Myocyte (in vitro differentiated cells): ENCODE data around the gene EPB41L4B. TPM values are rescaled to one million over a fixed set of nuclear protein-coding genes. Genes with fewer than 3 reads are reported as not detected.
"Not testable (repeated sequence)": the region's sequence is repeated elsewhere in the genome, so short reads cannot be mapped to it uniquely, and the experiment has no call there.

Source experiments
- DNase-seq: peaks from one replicate; pipeline ENCODE4 v3.0.0-alpha.2; 2012; ENCODE audit warnings: low read depth
- polyA plus RNA-seq: library from polyadenylated mRNA; unstranded; fragments of >200 nt; gene quantifications from one replicate; pipeline ENCODE4 v1.2.1, GENCODE V29; 2012; ENCODE audit warnings: missing spikeins
- total RNA-seq: library from RNA; depleted of rRNA; stranded (reverse); fragments of >200 nt; gene quantifications from 2 replicates; pipeline ENCODE4 v1.2.3, GENCODE V29; 2014

Gene EPB41L4B
- total RNA-seq: 0.10 and 0.70 TPM in 2 replicates
- polyA plus RNA-seq: 0.26 TPM

DNA sequence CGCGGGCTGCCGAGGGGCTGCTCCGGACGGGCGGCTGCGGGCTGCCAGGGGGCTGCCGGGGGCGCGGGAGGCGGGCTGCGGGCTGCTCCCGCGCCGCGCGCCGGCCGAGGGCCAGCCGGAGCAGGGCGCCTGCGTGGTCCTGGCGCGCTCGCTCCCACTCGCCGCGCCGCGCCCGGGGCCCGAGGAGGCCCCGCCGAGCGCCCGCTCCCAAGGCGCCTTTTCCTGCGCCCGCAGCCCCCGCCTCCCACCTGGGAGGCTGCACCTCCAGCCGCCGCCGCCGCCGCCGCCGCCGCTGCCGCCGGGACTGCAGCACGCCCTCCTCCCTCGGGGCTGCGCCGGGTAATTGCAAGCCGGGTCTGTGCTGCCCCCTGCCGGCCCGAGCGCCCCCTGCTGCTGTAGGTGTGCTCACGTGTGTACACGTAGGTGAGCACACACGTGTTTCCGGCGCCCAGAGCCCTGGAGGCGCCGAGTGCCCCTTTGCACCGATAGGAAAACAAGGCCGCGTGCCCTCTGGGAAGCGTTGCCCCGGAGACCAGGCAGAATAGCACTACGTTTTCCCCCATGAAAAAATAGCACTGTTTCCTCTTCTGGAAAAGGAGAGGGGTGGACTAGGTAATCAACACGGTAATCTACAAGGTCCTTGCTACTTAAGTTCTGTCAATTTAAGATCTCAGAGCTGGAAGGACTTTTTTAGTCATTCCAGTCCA lies at the start of gene EPB41L4B:
EPB41L4B (minus strand) TSS at position 318 of the 707 bp plus-strand sequence. CDS start 613 bp downstream, outside the sequence.
- DNase-seq: peak; percentile 75

DNA sequence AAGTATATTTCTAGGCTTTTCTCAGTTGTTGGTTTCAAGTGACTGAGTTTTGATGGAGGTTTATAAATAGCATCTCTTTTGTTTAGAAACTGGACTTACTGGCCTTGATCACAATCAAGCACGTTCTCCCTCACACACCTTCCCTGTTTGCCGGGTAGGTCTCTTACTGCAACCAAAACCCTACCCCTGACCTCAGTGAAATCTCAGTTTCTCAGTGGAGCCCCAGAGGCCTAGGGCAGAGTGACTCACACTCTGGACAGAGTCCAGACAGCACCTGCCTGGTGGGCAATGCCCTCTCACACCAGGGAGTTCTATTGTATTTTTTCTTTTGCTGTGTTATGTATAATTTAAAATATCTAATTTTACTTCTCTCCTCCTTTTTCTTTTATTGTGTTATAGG lies 48.4 kb upstream of the EPB41L4B start:
- no peak for DNase-seq

DNA sequence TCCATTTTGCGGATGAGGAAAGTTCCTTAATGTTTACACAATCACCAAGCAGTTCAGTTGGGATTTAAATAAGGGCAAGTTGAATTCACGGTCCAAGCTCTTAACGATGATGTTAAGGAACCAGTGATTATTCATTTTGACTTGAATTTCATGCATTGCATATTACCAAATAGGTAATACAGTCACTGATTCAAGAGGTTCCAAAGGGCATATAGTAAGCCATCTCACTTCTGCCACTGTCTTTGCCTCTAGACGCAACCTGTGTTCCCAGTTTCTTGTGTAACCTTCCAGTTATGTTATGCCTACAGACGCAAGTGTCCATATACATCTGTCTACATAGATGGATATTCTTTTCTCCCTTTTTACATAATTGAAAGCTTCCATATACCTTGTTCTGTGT lies 39.9 kb upstream of the EPB41L4B start:
- no peak for DNase-seq

DNA sequence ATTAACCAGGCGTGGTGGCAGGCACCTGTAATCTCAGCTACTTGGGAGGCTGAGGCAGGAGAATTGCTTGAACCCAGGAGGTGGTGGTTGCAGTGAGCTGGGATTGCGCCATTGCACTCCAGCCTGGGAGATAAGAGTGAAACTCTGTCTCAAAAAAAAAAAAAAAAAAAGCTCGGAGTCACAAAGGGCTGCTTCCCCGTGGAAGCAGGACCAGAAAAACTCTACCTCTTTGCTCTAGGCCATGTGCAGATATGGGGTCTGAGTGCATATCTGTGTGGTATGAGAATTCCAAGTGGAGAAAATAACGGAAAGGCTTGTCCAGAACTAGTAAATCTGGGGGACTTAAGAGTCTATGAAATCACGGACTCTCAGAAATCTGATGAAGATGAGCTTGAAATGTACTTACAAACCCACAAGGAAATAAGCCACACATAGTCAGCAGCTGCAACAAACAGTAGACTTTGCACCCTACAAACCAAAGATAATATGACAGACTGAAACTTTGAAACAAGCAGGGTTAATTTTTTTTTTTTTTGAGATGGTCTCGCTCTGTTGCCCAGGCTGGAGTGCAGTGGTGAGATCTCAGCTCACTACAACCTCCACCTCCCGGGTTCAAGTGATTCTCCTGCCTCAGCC lies 38.2 kb upstream of the EPB41L4B start:
- not testable (repeated sequence) for DNase-seq

DNA sequence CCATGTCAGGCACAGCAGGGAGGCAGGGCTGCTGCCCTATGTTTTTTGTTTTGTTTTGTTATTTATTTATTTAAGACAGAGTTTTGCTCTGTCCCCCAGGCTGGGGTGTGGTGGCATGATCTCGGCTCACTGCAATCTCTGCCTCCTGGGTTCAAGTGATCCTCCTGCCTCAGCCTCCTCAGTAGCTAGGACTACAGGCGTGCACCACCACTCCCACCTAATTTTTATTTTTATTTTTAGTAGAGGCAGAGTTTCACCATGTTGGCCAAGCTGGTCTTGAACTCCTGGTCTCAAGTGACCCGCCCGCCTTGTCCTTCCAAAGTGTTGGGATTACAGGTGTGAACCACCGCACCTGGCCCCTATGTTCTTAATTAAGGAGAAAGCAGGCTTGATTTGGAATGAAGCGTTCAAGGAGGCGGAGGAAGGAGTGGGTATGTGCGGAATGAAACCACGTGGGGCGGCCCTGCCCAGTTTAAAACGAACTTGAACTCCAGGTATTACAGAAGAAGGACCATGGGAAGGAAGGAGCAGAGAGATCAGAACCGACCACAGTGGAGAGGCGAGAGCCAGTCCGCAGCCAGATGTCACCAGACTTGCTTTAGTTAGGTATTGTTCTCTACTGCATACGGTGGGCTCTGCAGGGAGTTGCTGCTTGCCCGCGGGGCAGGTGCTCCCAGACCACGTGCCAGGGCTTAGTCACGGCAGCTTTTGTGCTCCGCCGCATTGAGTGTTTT lies 34.9 kb upstream of the EPB41L4B start:
- DNase-seq: no peak

DNA sequence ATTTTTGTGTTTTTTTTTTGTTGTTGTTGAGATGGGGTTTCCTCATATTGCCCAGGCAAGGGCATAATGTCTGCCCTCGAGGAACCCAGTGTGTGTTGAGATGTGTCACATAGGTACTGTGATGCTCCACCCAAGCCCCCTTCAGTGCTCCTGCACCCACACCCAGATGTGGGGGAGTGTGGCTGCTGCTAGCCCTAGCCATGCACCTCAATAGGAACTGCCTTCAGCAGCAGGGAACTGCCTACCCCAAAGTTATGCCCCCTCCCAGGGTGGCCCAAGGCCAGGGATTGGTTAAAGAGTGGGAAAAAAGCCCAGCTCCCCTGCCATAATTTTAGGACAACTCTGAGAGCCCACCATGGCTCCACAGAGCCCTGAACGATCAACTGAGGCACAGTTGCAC lies 33.3 kb upstream of the EPB41L4B start:
- DNase-seq: no peak

DNA sequence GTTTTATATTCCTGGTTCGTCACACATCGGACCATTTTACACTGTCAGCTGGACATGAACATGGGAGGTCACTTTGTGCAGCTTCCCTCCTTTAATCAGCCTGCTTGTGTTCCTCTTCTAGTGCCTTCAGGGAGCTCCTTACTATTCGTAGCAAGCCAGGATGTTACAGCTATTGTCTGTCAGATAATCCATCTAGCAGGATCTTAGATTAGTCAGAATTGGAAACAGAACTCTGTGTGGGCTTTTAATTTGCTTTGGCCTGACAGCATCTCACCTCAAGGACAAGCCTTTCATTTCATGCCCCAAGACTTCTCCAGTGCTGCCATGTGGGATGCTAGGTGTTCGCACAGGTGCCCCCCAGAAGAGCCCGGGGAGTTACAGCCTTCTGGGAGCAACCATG lies 30.2 kb upstream of the EPB41L4B start:
- DNase-seq: no peak

DNA sequence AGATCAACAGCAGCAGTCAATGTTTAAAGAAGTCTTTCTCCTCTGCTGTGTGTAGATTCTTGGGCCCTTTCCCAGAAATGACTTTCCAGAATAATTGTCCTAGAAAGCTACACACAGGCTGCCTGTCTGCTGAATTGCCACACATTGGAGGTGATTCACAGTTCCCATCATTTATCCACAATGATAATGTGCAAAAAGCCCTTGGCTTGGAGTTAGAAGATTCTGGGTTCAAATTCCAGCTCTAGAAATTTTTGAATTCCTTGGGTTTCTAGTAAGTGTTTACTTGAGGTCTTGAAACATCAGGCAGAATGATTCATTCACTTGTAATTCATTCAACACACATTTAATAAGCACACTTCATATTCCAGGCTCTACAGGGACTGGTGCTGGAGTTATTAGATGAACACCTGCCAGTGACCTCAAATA lies 28.6 kb upstream of the EPB41L4B start:
- peak; percentile 60 for DNase-seq

DNA sequence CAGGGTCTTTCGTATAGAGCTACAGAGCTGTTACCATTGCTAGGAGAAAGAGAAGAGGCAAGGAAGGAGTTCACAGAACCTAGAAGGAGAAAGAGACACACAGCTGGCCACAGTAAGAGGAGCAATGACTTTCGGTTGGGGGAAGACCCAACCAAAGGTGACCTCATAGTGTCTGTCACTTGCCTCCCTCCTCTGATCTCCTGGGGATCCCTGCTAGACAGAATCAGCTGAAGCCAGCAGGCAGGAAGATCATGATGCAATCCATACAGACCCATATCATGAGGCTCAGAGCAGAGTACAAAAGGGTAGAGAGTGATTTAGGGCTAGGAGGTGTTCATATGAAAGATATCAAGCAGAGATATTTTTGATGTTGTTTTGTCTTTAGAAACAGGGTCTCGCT lies 26.0 kb upstream of the EPB41L4B start:
- DNase-seq: no peak

DNA sequence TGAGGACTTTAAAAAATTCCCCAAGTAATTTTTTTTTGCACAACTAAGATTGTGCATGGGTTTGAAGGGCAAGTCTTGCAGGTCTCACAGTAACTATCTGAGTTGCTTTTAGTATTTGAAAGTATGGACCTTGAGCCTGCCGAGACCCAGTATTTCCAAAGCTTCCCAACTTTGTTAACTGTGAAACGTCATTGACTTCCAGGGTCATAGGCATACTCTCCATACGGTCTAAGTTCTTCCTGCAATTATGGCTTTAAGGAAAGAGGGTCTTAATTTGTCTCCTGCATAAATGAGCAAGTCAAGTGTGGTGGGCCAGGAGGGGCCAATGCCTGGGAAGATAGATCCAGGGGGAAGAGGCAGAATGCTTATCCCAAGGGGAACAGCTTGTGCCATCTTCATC lies 24.0 kb upstream of the EPB41L4B start:
- DNase-seq: no peak

DNA sequence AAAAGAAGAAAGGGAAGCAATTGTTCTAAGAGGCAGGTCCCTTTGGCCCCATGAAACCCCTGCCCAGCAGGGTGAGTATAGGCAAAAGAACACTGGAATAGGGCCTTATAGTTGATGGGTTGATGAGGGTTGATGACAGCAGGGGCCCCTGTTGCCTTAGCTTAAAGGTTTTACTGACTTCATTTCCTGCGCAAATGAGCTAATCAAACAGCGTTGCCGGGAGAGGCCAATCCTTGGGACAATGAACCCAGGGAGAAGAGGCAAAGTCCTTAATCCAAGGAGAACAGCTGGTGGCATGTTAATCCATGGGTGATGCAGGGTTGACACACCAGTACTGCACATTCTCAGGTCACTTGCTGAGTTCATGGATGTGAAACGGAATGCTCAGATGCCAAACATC lies 22.0 kb upstream of the EPB41L4B start:
- no peak for DNase-seq

DNA sequence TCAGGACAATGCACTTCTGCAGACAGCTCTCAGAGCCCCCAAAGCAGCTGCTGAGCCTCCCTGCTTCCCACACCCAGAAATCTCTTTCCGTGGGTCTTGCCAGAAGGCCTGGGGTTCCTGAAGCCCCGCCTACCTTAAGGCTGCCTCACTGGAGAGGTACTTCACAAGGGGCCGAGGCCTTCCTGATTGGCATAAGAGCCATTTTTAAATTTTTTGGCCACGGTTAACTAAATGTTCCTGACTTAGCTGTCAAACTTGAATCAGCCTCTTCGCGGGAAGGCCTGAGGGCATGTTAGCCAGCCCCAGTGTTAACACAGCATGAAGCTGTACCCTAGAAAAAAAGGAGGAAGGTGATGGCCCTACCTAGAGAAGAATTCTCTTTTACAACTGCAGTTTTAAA lies 20.7 kb upstream of the EPB41L4B start:
- DNase-seq: no peak

DNA sequence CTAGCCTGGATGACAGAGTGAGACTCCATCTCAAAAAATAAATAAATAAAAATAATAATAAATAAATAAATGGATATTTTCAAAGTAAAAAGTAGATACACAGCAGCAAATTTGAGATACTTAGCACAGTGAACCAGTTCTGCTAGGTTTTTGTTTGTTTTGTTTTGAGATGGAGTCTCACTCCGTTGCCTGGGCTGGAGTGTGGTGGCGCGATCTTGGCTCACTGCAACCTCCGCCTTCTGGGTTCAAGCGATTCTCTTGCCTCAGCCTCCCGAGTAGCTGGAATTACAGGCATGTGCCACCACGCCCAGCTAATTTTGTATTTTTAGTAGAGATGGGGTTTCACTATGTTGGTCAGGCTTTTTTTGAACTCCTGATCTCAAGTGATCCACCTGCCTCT lies 20.1 kb upstream of the EPB41L4B start:
- DNase-seq: not testable (repeated sequence)

DNA sequence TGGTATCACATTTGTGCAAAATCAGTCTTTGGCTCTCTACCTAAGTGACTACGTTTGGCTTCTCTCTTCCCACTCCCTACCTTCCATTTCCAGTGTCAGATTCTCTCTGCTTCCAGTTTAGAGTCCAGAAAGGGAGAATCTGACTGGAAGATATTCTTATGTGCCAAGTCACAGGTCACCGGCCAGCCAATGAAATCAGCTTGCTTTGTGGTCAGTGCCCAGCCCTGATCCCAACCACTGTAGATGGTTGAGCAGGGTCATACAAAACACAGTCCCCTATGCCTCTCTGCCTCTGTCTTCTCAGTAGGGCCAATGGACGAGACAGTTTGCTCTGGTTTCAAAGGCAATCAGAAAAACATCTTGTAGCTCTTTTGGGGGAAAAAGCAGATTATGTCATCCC lies 15.6 kb upstream of the EPB41L4B start:
- DNase-seq: no peak

DNA sequence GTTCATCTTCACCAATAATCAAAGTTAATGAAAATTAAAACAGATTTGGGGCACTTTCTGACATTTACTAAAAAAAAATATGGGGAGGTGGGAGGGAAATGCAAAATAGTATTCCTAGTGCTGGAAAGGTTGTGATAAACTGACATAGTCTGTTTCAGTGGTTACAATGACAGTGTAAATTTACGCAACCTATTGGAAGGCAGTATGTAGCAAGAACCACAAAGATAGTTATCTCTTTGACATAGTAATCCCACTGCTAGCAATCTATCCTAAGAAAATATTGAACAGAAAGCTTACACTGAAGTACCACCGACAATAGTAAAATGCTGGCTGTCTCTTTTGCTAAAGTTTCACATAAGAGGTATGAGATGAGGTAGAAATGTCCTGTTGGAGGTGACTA lies 15.1 kb upstream of the EPB41L4B start:
- no peak for DNase-seq

DNA sequence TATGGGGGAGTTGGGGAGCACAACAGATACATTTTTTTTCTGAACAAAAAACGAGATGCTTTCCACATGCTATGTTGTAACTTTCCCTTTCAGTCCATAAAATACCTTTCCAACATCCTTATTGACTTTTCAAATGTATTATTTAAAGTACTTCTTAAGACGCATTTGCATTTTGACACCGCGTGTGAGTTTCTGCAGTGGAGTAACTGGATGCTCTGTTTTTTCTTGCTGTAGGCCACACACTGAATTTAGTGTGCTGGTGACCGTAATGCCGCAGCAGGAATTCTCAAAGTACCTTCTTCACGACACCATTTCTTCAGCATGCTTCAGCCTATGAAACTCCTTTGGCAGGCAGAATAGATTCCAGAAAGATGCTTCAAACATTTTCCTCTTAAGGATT lies 14.3 kb upstream of the EPB41L4B start:
- DNase-seq: no peak

DNA sequence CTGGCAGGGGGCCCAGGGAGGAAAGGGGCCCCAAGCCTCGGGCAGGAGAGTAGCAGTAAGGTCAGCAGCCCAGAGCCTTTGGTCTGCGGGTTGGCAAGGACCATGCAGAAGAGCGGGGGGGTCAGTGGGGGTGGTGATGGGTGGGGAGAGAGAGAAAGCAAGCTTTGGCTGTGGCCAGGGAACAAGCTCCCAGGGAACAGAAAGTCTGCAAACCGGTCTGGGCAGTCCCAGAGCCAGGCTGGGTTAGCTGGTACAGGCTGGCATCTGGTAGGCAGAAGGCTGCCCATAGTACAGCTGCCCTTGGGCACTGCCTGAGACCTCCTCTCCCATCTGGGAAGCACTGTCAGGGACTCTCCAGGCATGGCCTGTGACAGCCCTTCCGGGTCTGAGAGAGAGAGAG lies 10.5 kb upstream of the EPB41L4B start:
- DNase-seq: peak; percentile 37

DNA sequence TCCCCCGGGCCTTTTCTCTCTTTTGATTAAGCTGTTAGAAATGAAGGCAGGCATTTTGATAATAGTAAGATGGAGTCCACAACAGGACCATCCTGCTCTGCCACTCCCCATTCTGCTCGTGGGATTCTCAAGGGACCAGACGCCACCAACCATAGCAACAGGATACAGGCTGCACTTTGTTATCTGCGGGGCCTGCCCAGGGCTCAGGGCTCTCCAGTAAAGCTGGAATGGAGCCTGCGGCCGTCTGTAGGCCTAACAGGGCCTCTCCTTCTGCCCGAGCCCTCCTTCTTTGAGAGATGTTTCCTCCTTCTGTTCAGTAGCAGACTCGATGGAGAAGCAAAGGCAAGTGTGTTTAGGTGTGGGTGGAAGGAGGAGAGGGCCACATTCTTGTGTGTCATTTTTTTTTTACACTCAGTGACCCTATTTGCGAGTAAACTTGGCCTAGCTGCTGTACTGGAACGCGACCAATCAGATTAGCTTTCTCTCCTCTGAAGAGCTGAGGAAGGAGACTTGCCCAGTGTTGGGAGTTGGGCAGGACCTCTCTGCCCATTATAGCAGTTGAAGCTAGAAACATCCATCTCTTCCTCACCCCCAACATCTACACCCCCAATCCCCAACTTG lies 8.9 kb upstream of the EPB41L4B start:
- no peak for DNase-seq

DNA sequence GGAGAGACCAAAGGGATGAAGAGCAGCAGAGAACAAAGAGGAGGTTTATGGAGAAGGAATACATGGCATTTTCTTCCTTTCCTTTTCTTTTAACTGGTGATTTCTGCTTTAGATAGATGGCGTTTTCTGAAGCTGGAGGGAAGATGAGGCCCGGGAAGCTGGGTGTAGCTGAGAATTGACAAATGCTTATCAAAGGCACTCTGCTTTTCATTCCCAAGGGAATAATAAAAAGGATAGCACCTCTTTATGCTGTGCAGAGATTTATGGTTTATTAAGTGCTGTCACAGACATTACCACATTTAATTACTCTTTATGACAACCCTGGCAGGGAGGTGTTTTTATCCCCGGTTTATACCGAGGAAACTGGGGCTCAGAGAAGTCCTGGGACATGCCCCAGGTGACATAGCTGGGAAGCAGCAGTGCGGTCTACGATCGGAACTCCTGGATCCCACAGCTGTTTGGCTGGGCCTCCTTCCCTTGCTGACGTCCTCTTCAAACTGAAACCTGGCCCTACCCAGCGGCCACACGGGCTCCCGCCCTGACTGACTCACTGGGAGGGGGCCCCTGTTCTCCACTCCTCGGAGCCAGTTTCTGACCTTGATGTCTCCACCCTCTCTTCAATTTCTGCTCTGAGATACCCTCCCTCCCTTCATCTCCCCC lies 8.2 kb upstream of the EPB41L4B start:
- DNase-seq: peak; percentile 40

DNA sequence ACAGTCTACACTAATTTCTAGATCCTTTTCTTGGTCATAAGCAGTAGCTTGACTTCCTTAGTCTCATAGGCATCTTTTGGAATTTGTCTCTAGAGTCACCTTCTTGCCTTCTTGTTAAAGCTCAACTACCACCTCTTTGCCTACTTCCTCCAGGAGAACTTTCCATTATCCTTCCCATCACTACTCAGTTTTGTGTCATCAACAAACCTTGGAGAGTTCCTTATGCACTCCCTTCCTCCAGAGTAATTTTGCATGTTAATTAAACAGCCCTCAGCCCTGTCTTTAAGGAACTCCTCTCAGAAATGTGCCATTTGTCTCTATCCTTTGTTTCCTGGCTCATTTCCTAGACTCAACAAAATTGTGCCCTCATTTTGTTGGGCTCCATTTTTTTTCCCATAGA lies 4.2 kb upstream of the EPB41L4B start:
- DNase-seq: no peak

DNA sequence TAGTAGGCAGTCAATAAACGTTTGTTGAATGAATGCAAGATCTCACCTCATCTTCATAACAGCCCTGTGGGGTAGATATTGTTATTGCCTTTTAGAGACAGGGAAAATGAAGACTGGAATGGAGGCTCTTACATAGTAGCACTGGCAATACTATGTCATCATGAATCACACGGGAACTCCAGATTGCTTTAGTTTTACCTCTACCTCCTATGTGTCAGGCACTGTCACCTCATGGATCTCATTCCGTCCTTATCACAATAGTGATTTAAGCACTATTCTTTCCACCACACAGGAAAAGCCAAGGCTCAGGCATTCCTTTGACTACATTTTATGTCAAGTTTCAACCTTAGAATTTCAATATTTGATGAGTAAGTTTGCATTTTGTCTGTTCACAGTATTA lies 2.9 kb upstream of the EPB41L4B start:
- DNase-seq: no peak
